Lower leg skin (tissue), 3 donors: ENCODE data around the gene MSH4.

Experiments used
- POLR2A ChIP-seq, 2 donors: fragments of 450-650 bp; IDR thresholded peaks; one replicate each; pipeline ENCODE4 v1.6.1; 2016 to 2017; ENCODE audit warnings: antibody characterized with exemption in 2 of 2, mild to moderate bottlenecking in 1 of 2, moderate library complexity in 1 of 2
- TF ChIP-seq, protein P1 (sequence below), 3 donors: fragments of 450-650 bp; IDR thresholded peaks; one replicate each; pipeline ENCODE4 v1.5.1; 2016; ENCODE audit warnings: antibody characterized with exemption in 3 of 3, mild to moderate bottlenecking in 3 of 3, moderate library complexity in 2 of 3

DNA sequence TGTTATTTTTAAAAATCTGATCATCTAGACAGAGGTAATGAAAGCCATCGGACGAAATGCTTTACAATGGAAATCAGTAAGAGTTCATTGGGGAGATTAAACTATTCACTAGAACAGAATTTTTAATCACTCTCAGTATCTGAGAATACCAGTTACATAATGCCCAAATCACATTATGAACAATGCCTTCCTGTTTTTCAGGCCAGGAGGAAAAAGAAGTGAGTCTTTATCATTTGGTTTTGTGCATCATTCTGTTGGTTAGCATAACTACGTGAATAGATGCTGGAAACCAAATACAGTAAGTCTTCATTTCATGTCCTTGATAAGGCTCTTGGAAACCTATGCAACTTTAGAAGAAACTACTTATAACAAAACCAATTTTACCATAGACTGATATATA, 153.5 kb downstream of the MSH4 start:
- TF ChIP-seq, protein P1, sequence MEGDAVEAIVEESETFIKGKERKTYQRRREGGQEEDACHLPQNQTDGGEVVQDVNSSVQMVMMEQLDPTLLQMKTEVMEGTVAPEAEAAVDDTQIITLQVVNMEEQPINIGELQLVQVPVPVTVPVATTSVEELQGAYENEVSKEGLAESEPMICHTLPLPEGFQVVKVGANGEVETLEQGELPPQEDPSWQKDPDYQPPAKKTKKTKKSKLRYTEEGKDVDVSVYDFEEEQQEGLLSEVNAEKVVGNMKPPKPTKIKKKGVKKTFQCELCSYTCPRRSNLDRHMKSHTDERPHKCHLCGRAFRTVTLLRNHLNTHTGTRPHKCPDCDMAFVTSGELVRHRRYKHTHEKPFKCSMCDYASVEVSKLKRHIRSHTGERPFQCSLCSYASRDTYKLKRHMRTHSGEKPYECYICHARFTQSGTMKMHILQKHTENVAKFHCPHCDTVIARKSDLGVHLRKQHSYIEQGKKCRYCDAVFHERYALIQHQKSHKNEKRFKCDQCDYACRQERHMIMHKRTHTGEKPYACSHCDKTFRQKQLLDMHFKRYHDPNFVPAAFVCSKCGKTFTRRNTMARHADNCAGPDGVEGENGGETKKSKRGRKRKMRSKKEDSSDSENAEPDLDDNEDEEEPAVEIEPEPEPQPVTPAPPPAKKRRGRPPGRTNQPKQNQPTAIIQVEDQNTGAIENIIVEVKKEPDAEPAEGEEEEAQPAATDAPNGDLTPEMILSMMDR (IDR thresholded peaks at IDR 0.05) = no peak
- no peak for TF ChIP-seq POLR2A (IDR thresholded peaks at IDR 0.05)
